ENCODE results near the gene TAAR8.

TAAR8 gene

GRCh38 chr6:132515386-132515785, 37.1 kb upstream of the TAAR8 start:
- TF ChIP-seq CTCF (IDR thresholded peaks at IDR 0.05), result no peak
- no peak overlapping the region for H3K4me3 ChIP-seq (ENCODE audit: low read depth in 1 of 2, low read length in 1 of 2)
- H3K9me3 ChIP-seq, result no peaks in the 10 kb centered on the region
- no peak overlapping the region for H3K27ac ChIP-seq
- no peaks in the 10 kb centered on the region for H3K36me3 ChIP-seq
- H3K27me3 ChIP-seq, result peaks cover 23% of the 10 kb centered on the region
- peaks cover 27 to 29% of the 10 kb centered on the region in 2 experiments for H3K4me1 ChIP-seq (ENCODE audit: control insufficient read depth in 1 of 2, insufficient read depth in 1 of 2, low read depth in 1 of 2, low read length in 1 of 2)

GRCh38 chr6:132520953-132521352, 31.5 kb upstream of the TAAR8 start:
- H3K4me1 ChIP-seq (ENCODE audit: control insufficient read depth in 1 of 2, insufficient read depth in 1 of 2, low read depth in 1 of 2, low read length in 1 of 2), result no peaks in the 10 kb centered on the region
- H3K27ac ChIP-seq, result no peak overlapping the region
- H3K36me3 ChIP-seq, result no peaks in the 10 kb centered on the region
- TF ChIP-seq CTCF (IDR thresholded peaks at IDR 0.05), result no peak
- H3K27me3 ChIP-seq, result peaks cover 38% of the 10 kb centered on the region
- H3K4me3 ChIP-seq (ENCODE audit: low read depth in 1 of 2, low read length in 1 of 2), result no peak overlapping the region
- H3K9me3 ChIP-seq, result no peaks in the 10 kb centered on the region

GRCh38 chr6:132524646-132525045, 27.8 kb upstream of the TAAR8 start:
- TF ChIP-seq CTCF (IDR thresholded peaks at IDR 0.05), result no peak
- Histone ChIP-seq H3K27me3 (peaks cover 19% of the 10 kb centered on the region), H3K36me3 (no peaks in the 10 kb centered on the region), H3K4me3 (ENCODE audit: low read depth in 1 of 2, low read length in 1 of 2) (no peak overlapping the region), H3K27ac (no peak overlapping the region), H3K4me1 (ENCODE audit: control insufficient read depth in 1 of 2, insufficient read depth in 1 of 2, low read depth in 1 of 2, low read length in 1 of 2) (no peaks in the 10 kb centered on the region), H3K9me3 (no peaks in the 10 kb centered on the region)

- Histone ChIP-seq H3K27me3 (peaks cover 19% of the 10 kb centered on the region), H3K27ac (no peak overlapping the region), H3K9me3 (no peaks in the 10 kb centered on the region), H3K36me3 (no peaks in the 10 kb centered on the region), H3K4me1 (ENCODE audit: control insufficient read depth in 1 of 2, insufficient read depth in 1 of 2, low read depth in 1 of 2, low read length in 1 of 2) (peaks cover 0 to 4% of the 10 kb centered on the region in 2 experiments), H3K4me3 (ENCODE audit: low read depth in 1 of 2, low read length in 1 of 2) (no peak overlapping the region)
- no peak for TF ChIP-seq CTCF (IDR thresholded peaks at IDR 0.05)
These were observed 26.6 kb upstream of the TAAR8 start for GRCh38 chr6:132525866-132526265.

GRCh38 chr6:132526461-132526860, 26.0 kb upstream of the TAAR8 start:
- no peak for TF ChIP-seq CTCF (IDR thresholded peaks at IDR 0.05)
- H3K36me3 ChIP-seq, result no peaks in the 10 kb centered on the region
- peaks cover 0 to 4% of the 10 kb centered on the region in 2 experiments for H3K4me1 ChIP-seq (ENCODE audit: control insufficient read depth in 1 of 2, insufficient read depth in 1 of 2, low read depth in 1 of 2, low read length in 1 of 2)
- no peak overlapping the region for H3K4me3 ChIP-seq (ENCODE audit: low read depth in 1 of 2, low read length in 1 of 2)
- no peak overlapping the region for H3K27ac ChIP-seq
- no peaks in the 10 kb centered on the region for H3K9me3 ChIP-seq
- peaks cover 19% of the 10 kb centered on the region for H3K27me3 ChIP-seq

GRCh38 chr6:132527791-132528190, 24.7 kb upstream of the TAAR8 start:
- TF ChIP-seq CTCF (IDR thresholded peaks at IDR 0.05), result no peak
- no peak overlapping the region for H3K27ac ChIP-seq
- H3K27me3 ChIP-seq, result peaks cover 19% of the 10 kb centered on the region
- no peak overlapping the region for H3K4me3 ChIP-seq (ENCODE audit: low read depth in 1 of 2, low read length in 1 of 2)
- peaks cover 0 to 4% of the 10 kb centered on the region in 2 experiments for H3K4me1 ChIP-seq (ENCODE audit: control insufficient read depth in 1 of 2, insufficient read depth in 1 of 2, low read depth in 1 of 2, low read length in 1 of 2)
- no peaks in the 10 kb centered on the region for H3K36me3 ChIP-seq
- H3K9me3 ChIP-seq, result no peaks in the 10 kb centered on the region

Data from neutrophil (primary cell).